GM23338 (cell line): ENCODE data around the gene HLA-DQB1.

ENCODE experiments used
- CREB1 ChIP-seq: fragments of 250-450 bp; sonication (Bioruptor Pico); IDR thresholded peaks from 2 replicates; pipeline ENCODE4 v1.5.0; 2020; ENCODE audit warnings: low read depth, mild to moderate bottlenecking, moderate library complexity
- CTCF ChIP-seq, 2 experiments: fragments of 200-600 bp in 1 of 2; sonication (generic) in 1 of 2; conservative IDR thresholded peaks; 2 replicates each; pipeline versions ENCODE4 v1.5.1 to v1.6.1; 2016 to 2017; ENCODE audit warnings: antibody characterized with exemption in 2 of 2, low read depth in 2 of 2, mild to moderate bottlenecking in 2 of 2, moderate library complexity in 1 of 2
- ETS1 ChIP-seq: IDR thresholded peaks from 2 replicates; pipeline ENCODE4 v1.6.1; 2016; ENCODE audit warnings: antibody characterized with exemption
- EZH2 ChIP-seq: fragments of 200-600 bp; sonication (generic); IDR thresholded peaks from one replicate; pipeline ENCODE4 v1.8.0; 2017; ENCODE audit warnings: antibody characterized with exemption, mild to moderate bottlenecking, low read depth; ENCODE audit not compliant: unreplicated experiment
- EZH2phosphoT487 ChIP-seq: fragments of 200-600 bp; sonication (generic); IDR thresholded peaks from one replicate; pipeline ENCODE4 v1.8.1; 2018; ENCODE audit warnings: antibody characterized with exemption; ENCODE audit not compliant: unreplicated experiment
- JUNB ChIP-seq: IDR thresholded peaks from one replicate; pipeline ENCODE4 v1.6.1; 2016; ENCODE audit warnings: antibody characterized with exemption; ENCODE audit not compliant: unreplicated experiment
- POLR2AphosphoS5 ChIP-seq: IDR thresholded peaks from 2 replicates; pipeline ENCODE4 v1.6.1; 2016; ENCODE audit warnings: antibody characterized with exemption, low read depth
- REST ChIP-seq: IDR thresholded peaks from one replicate; pipeline ENCODE4 v1.6.1; 2018; ENCODE audit warnings: antibody characterized with exemption; ENCODE audit not compliant: unreplicated experiment
- ZNF331 ChIP-seq: fragments of 250-450 bp; sonication (Bioruptor Pico); IDR thresholded peaks from 2 replicates; pipeline ENCODE4 v1.5.0; 2020; ENCODE audit warnings: low read depth, mild to moderate bottlenecking, moderate library complexity

- no peak for TF ChIP-seq POLR2AphosphoS5
- no peak for TF ChIP-seq CTCF (conservative IDR thresholded peaks at IDR 0.05; ENCODE audit: low read depth in 2 of 2)
- TF ChIP-seq EZH2 = no peak
- TF ChIP-seq EZH2phosphoT487 = no peak
- no peak for TF ChIP-seq ETS1
- TF ChIP-seq JUNB = no peak
- no peak for TF ChIP-seq CREB1
- TF ChIP-seq REST = no peak
- no peak for TF ChIP-seq ZNF331
Measured at GRCh38 chr6:32662836-32663235, 3.6 kb downstream of the HLA-DQB1 start.
